NCI-H460 (cell line): Measurements from ENCODE around the gene ALG3. TPM values are rescaled to one million over a fixed set of nuclear protein-coding genes. Genes with fewer than 3 reads are reported as not detected.

Source experiments
- DNase-seq: peaks from one replicate; pipeline ENCODE4 v3.0.0-alpha.2; 2016; ENCODE audit warnings: low read depth; ENCODE audit errors: extremely low read depth
- total RNA-seq: library from RNA; depleted of rRNA; stranded (reverse); fragments of >200 nt; shearing (Covaris generic); gene quantifications from 2 replicates; pipeline ENCODE4 v1.2.3, GENCODE V29; 2014

Gene ALG3
- total RNA-seq, 1 experiment from 2014 or later, result 52.9 TPM

DNA sequence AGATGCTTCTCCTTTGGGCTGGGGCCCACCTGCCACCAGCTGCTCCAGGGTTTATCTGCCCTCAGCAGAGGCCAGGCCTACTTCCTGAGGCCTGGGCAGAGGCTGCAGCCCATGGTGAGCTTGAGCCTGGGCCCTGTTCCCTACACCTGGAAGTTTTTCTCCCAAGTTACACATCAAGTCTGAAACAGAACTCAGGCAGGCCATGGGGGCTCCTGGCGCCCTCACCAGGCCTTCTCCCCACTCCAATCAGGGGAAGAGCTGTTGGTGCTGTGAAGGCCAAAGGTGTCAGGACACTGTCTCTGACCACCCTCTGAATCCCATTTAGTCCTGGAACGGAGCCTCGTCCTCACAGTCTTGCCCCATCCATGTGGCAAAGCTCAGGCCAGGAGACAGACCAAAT lies 12.1 kb downstream of the ALG3 start:
- no peak for DNase-seq

DNA sequence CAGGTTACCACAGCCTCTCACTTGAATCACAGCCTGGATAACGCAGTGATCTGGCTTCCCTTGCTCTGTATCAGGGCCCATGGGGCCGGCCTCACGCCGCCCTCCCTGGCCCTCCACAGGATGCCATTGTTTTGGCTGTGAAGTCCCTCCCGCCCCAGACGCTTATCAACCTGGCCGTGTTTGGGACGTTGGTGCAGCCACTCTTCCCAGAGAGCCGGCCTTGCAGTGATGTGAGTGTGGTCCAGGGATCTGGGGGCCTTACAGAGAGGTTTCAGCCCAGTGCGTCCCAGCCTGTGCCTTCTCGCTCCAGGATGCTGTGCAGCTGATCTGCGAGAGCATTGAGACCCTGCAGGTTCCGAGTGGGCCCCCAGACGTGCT lies 12.7 kb downstream of the ALG3 start:
- no peak for DNase-seq

DNA sequence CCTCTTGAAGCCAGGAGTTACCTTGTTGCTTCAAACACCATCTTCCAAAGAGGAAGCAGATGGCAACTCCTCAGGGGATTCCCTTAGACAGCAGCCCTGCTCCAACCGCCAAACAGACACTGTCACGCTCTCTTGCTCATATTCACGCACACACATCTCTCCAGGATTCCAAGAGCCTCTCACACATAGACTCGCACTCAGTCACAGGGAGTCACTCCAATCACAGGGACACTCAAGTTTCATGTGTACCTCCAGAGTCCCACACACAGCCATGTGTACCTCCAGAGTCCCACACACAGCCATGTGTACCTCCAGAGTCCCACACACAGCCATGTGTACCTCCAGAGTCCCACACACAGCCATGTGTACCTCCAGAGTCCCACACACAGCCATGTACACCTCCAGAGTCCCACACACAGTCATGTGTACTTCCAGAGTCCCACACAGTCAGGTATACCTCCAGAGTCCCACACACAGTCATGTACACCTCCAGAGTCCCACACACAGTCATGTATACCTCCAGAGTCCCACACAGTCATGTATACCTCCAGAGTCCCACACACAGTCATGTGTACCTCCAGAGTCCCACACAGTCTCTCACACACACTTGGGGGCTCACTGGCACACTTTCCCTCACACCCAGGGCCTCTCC lies 13.3 kb downstream of the ALG3 start:
- DNase-seq, result no peak

DNA sequence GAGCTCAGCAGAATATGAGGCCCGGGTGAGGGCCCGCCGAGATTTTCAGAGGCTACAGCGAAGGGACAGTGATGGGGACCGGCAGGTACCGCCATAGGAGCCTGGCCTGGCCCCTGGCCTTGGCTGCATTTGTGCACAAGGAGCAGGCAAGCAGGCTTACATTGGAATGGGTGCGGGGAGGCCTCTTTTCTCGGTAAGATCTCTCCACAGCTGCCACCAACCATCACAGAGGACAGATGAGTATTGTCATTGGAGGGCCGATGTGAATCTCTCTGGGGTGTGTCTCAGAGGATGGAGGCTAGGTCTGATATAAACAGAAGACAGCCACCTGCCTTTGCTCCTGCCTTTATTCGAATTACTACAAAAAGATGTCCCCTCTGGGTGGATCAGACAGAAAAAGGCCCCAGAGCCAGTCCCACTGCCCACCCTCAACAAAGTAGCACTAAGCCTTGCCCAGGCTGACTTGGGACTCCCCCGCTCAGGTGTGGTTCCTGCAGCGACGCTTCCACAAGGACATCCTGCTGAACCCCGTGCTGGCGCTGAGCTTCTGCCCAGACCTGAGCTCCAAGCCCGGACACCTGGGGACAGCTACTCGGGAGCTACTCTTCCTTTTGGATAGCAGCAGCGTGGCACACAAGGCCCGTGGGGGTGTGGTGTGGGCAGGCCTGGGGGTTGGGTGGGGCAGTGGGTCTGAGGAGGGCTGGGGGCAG lies 13.9 kb downstream of the ALG3 start:
- DNase-seq, result no peak

DNA sequence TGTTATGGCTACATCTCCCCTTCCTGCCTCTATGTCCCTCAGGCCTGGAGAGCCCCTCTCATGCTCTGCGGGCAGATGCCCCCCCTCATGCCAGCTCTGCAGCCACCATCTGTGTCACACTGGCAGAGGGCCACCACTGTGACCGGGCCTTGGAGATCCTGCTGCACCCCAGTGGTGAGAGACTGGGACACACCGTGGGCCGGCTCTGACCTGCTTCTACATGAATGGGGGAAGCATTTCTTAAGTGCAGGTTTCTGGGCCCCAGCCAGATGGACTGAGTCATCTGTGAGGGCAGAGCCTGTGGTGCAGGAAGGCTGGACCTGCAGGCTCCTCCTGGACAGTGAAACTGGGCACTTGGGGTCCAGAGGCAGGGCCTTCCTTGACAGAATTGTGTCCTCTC lies 14.5 kb downstream of the ALG3 start:
- DNase-seq, result no peak

DNA sequence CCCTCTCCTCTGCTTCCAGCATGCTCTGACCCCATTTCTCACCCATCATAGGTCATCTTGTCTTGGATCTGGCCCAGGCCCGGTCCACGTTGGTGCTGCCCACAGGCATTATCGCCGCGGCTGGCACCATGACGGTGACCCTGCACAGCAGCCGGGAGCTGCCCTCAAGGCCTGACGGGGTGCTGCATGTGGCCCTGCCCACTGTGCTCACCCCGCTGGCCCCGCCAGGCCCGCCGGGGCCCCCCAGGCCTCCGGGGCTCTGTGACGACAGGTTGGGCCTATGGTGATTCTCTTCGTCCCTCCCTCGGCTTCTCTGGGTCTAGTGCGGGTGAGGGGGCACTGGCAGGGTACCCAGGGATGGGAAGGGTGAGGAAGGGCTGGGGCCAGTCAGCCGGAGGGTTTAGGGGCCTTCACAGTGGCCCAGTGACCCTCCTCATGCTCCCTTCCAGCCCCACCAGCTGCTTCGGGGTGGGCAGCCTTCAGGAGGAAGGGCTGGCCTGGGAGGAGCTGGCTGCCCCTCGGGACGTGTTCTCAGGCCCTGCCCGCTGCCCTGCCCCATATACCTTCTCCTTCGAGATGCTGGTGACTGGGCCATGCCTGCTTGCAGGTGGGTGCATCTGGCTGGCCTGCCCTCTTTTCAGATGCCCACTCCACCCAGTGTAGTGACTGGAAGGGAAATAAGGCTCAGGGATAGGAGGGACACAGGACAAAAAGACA lies 15.5 kb downstream of the ALG3 start:
- no peak for DNase-seq

DNA sequence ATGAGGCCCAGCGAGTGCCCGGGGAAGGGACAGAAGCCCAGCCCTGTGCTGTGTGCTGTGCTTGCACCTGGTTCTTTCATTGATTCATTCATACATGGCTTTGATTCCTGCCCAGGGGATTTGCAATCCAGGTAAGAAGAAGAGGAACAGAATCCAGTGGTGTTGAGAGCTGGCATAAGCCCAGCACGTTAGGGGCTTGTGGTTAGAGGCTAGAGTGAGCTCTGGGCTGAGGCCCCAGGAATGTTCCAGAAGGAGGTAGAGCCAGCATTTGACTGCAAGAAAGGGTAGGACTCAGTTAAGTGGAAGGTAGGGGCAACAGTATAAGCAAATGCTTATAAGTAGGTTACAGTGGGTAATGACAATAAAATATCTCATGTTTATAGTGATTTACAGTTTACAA lies 17.1 kb downstream of the ALG3 start:
- no peak for DNase-seq

DNA sequence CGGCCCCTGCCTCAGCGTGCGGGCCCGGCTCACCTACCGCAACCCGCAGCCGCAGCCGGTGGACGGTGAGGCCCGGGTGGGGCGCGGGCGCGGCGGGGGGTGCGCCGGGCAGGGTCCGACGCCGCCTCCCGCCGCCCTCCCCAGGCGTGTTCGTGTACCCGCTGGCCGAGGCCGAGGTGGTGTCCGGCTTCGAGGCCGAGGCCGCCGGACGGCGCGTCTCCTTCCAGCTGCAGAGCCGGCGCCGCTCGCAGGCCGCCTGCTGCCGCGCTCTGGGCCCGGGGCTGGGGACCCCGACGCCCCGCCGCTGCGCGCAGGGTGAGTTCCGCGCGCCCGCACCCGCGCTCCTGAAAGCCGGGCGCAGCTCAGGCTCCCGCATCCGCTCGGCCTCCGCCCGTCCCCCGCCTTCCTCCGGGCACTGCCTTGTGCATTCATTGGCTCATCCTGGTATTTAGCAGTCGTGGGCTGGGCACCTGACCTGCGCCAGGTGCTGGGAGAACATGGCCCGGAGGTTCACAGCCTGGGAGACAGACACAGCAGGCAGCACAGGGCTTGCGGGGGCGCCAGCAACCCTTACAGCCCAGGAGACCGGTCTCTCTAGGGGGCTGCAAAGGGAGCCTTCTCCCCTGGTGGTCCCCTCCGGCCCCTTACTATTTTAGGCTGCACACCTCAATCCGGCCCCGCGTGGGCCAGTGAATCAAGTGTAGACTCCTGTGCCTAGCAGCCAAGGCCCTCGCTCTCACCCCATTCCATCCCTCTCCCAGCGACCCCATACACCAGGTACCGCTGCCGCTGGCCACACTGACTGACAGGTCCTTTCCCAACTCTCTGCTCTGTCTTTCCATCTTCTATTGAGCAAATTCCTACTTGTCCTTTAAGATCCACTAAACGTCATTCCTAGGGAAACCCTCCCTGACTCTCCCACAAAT lies 17.9 kb downstream of the ALG3 start:
- DNase-seq, result no peak

DNA sequence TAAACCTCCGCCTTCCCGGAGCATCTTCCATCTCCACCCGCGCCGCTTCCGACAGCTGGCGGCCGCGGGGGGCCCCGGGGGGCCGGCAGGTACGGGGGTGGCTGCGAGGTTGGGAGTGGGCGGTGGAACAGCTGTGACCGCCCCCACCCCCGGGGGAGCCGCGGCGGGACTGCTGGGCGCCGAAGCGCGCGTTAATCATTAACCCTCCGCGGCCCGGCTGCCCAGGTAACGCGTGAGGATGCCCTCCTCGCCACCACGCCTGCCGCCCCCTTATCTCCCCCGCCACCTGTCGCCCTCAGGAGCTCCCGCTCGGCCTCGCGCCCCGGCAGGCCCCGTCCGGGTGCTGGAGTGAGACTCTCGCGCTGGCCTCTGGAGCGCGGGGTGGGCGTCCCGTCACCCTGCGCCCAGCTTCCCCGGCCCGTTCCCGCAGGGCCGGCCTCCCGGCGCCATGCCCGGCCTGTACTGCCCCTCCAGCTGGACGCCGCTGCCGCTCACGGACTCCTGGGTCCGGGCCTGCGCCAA lies 18.6 kb downstream of the ALG3 start:
- no peak for DNase-seq

DNA sequence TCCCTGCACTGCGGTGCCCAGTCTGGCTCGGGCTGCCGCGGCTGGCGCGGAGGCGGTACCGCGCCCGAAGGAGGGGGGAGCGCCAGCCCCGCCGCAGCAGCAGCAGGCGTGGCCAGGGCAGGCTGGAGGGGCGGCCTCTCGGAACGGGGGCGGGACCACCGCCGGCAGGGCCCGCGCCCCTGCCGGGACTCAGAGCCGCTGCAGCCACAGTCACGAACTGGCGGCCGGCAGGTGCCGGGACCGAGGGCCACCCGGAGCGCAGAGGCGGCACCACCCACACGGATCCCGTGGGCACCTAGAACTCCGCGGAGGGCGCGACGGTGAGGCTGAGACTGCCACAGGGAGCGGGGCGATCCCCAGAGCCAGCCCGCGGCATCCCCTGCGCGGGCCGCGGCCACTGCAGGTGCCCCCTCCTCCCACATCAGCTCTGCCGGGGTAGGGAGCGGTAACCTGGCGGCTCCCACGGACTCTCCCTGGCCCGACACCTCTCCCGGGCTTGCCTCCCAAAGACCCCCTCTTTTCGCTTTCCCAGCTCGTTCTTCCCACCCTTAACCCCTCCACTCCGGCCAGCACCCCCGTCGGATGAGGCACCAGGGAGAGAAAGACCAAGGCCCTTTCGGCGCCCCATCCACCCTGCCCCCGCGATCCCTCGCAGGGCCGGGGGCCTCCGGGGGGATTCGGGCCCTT lies 19.2 kb downstream of the ALG3 start, which contains the start of gene VWA5B2:
VWA5B2 (plus strand) TSS at position 192 of the 687 bp plus-strand sequence. CDS start 944 bp downstream, outside the sequence.
- no peak for DNase-seq

DNA sequence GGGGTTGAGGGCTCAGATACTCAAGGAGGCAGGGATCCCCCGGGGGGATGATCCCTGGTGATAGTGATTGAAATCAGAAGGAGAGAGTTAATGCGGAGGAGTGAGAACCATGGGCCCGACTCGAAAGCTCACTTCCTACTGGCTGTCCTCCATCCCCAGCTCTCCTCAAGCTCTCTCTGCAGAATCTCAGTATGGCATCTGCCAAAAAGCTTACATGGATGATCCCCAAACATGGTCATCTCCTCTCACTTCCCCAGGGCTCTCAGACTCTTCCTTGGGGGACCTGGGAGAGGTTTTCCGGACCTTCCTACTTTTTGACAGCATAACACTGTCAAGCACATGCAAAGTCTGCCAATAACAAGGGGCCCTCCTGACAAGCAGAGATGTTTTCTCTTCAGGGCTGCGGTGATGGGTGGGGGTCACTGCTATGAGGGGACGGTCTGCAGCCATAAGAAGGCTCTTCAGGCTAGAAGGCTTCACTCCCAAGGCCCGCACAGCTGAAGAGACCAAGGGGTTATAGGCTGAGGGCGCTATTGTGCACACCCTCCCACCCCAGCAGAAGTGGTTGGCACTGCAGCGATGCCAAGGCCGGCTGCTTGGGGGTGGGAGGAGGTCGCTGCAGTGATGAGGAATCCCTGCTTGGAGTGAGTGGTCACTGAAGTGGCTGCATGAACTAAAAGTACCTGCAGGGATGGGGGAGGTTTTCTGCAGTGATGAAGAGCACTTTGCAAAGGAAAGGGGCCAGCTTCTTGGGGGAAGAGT lies 20.2 kb downstream of the ALG3 start:
- no peak for DNase-seq

DNA sequence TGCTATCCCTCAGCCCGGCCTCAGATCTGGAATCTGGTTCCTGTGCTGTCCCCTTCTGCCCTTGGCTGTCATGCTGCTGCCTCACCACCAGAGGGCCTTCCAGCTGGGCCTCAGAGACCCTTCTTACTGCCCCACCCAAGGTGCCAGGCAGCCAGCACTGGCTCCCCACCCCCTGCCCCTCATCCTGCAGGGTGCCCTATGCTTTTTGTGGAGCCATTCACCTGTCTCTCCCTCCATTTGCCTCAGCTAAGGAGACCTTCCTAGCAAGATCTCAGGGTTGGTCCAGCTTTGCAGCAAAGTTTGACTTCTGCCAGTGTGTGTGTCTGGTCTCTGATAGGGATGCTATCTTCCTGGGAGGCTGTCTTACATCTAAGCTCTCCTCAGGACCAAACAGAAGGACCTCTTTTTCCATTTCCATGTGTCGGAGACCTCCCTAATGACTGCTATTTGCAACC lies 21.3 kb downstream of the ALG3 start:
- DNase-seq, result no peak

DNA sequence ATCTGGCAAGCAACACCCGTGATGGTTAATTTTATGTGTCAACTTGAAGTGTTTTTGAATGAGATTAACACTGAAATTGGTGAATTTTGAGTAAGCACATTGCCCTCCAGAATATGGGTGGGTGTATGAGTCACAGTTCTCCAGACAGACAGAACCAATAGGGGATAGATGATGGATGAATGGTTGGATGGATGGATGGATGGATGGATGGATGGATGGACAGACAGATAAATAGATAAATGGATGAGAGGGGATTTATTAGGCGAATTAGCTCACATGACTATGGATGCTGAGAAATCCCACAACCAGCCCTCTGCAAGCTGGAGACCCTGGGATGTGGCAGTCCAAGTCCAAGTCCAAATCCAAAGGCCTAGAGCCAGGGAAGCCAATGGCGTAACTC lies 24.8 kb downstream of the ALG3 start:
- no peak for DNase-seq

DNA sequence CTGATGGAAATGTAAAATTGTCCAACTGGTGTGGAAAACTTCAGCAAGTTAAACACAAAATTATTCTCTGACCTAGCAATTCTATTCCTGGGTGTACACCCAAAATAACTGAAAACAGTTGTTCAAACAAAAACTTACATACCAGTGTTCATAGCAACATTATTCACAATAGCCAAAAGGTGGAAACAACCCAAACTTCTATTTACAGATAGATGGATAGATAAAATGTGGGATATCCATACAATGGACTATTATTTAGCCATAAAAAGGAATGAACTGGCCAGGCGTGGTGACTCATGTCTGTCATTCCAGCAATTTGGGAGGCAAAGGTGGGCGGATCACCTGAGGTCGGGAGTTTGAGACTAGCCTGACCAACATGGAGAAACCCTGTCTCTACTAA lies 26.2 kb downstream of the ALG3 start:
- DNase-seq, result no peak

DNA sequence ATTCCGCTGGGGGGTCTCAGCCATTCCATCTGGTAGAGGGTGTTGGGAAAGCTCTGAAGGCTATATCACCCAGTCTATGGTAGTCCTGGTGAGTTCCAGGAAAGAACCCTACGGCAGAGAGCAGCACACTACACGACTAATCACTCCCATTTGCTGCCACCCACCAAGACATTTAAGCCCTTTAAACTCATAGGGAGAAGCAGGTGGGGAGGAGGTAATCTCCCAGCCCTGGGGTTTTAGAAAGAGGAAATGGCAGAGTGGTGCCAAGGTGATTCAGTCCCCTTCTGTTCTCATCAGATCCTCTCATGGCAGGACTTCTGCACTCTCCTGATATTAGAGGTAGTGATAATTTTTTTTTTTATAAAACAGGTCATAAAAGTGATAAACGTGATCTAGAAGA lies 29.9 kb downstream of the ALG3 start:
- DNase-seq, result no peak

DNA sequence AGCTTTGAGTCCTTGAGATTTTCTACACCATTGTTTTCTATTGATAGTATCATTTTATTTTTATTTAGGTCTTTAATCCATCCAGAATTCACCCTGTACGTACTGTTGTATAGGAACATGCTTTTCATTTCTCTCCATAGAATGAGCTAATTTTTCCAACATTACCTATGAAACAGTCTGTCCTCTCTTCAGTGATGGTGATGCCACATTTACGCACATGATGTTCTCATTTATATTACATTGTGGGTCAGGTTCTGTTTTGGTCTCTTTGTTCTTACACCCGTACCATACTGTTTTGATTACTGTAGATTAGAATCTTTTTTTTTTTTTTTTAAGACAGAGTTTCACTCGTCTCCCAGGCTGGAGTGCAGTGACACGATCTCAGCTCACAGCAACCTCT lies 37.0 kb downstream of the ALG3 start:
- no peak for DNase-seq

DNA sequence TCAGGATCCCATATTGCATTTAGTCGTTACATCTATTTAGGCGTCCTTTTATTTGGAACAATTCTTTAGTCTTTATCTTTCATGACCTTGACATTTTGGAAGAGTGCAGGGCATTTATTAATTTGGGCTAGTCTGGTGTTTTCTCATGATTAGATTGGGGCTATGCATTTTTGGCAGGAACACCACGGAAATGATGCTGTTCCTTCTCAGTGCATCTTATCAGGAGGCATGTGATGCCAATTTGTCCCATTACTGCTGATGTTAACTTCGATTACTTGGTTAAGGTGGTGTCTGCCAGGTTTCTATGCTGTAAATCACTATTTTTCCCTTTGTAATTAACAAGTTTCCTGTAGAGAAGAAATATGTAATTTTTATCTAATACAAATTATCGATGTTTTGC lies 37.5 kb downstream of the ALG3 start:
- DNase-seq, result no peak

DNA sequence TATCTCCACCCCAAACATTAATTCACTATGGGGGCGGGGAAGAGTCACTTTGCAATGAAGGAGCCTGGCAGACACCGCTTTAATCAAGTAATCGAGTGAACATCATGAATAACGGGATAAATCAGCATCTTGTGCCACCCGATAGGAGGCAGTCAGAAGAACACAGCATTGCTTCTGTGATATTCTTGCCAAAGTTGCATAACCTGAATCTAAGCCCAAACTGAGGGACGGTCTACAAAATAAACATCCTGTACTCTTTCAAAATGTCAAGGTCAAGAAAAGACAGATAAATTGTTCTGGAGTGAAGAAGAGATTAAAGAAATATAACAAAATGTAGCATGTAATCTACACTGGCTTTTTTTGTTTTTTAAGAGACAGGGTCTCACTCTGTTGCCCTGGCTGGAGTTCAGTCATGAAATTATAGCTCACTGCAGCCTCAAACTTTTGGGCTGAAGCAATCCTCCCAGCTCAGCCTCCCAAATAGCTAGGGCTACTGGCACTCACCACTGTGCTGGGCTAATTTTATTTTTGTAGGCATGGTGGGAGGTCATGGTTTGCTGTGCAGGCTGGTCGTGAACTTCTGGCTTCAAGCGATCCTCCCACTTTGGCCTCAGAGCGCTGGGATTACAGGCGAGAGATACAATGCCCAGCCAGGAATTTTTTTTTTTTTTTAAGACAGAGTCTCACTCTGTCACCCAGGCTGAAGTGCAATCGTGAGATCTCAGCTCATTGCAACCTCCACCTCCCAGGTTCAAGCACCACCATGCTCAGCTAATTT lies 39.4 kb downstream of the ALG3 start:
- no peak for DNase-seq
